Right hindlimb (tissue), 1 donor: Measurements from ENCODE around the gene HTR7.
"Not testable (repeated sequence)": the region's sequence is repeated elsewhere in the genome, so short reads cannot be mapped to it uniquely, and the experiment has no call there.

ENCODE experiments used
- DNase-seq: peaks from one replicate; pipeline ENCODE4 v3.0.0-alpha.2; 2018

Gene HTR7

GRCh38 chr10:90857635-90858460, at the start of gene HTR7:
Gene HTR7, minus strand, starts transcription at chr10:90858039. Its CDS starts 368 bp downstream, at chr10:90857671.
- DNase-seq: peak; percentile 74

- no peak for DNase-seq
These were observed 48.8 kb upstream of the HTR7 start for GRCh38 chr10:90906596-90906995.

GRCh38 chr10:90905925-90906324, 48.1 kb upstream of the HTR7 start:
- no peak for DNase-seq

- not testable (repeated sequence) for DNase-seq
These were observed 39.1 kb upstream of the HTR7 start for GRCh38 chr10:90896916-90897315.

GRCh38 chr10:90893190-90893589, 35.4 kb upstream of the HTR7 start:
- no peak for DNase-seq

- no peak for DNase-seq
These were observed 32.5 kb upstream of the HTR7 start for GRCh38 chr10:90890347-90890746.

GRCh38 chr10:90889636-90890035, 31.8 kb upstream of the HTR7 start:
- DNase-seq: no peak

GRCh38 chr10:90888387-90888786, 30.5 kb upstream of the HTR7 start:
- no peak for DNase-seq

GRCh38 chr10:90887555-90887954, 29.7 kb upstream of the HTR7 start:
- no peak for DNase-seq

GRCh38 chr10:90885176-90885575, 27.3 kb upstream of the HTR7 start:
- no peak for DNase-seq

GRCh38 chr10:90884431-90884830, 26.6 kb upstream of the HTR7 start:
- DNase-seq: peak; percentile 30

- DNase-seq: not testable (repeated sequence)
These were observed 22.4 kb upstream of the HTR7 start for GRCh38 chr10:90880059-90880719.

- DNase-seq: no peak
These were observed 21.2 kb upstream of the HTR7 start for GRCh38 chr10:90879062-90879461.

- no peak for DNase-seq
These were observed 14.8 kb upstream of the HTR7 start for GRCh38 chr10:90872648-90873020.

GRCh38 chr10:90871766-90872647, 14.2 kb upstream of the HTR7 start, which contains the start of gene RPP30:
Gene RPP30, plus strand, starts transcription at chr10:90871974. Its CDS starts 13 bp downstream, at chr10:90871987.
- DNase-seq: peak; percentile 91

- DNase-seq: peak; percentile 74
These were observed 13.5 kb upstream of the HTR7 start for GRCh38 chr10:90871279-90871765.

- no peak for DNase-seq
These were observed 8.3 kb upstream of the HTR7 start for GRCh38 chr10:90866050-90866598.

- no peak for DNase-seq
These were observed 7.6 kb upstream of the HTR7 start for GRCh38 chr10:90865401-90865800.

- no peak for DNase-seq
These were observed 5.2 kb upstream of the HTR7 start for GRCh38 chr10:90862908-90863514.

- no peak for DNase-seq
These were observed 3.0 kb upstream of the HTR7 start for GRCh38 chr10:90860790-90861189.

GRCh38 chr10:90859321-90859751, 1.5 kb upstream of the HTR7 start:
- no peak for DNase-seq

GRCh38 chr10:90858461-90858968, 676 bp upstream of the HTR7 start:
- DNase-seq: no peak
